HEK293 (cell line): ENCODE measurements around the gene CENPP.

Source experiments
- CTCF ChIA-PET: fragments of 350-600 bp; formaldehyde crosslinking; extraction: SDS; loops from one replicate; lab custom pipeline; 2021; ENCODE audit warnings: antibody characterized with exemption; lab: Yijun Ruan, JAX
- POLR2A ChIA-PET: fragments of 300-600 bp; formaldehyde crosslinking; extraction: SDS; loops from one replicate; lab custom pipeline; 2020; ENCODE audit warnings: antibody characterized with exemption, inconsistent platforms; lab: Yijun Ruan, JAX
- H3K27ac ChIP-seq: fragments of 200-500 bp; sonication (Bioruptor generic); 2 replicates; pipeline ENCODE4 v1.5.1; 2014; ENCODE audit warnings: low read depth, low read length, control low read depth, inconsistent platforms; ENCODE audit errors: extremely low read depth
- H3K36me3 ChIP-seq, 2 experiments: fragments of 200-500 bp in 1 of 2; sonication (Bioruptor generic) in 1 of 2; 1 replicate in 1 of 2; 2 replicates in 1 of 2; pipeline ENCODE4 v1.5.1; 2014 to 2017; ENCODE audit warnings: inconsistent platforms in 2 of 2, low read length in 2 of 2; ENCODE audit not compliant: control insufficient read depth in 2 of 2, insufficient read depth in 1 of 2
- H3K4me1 ChIP-seq: fragments of 200-500 bp; sonication (Bioruptor generic); 2 replicates; pipeline ENCODE4 v1.5.1; 2014; ENCODE audit warnings: mild to moderate bottlenecking, low read length, inconsistent platforms; ENCODE audit not compliant: control insufficient read depth, insufficient read depth
- H3K4me3 ChIP-seq: 2 replicates; pipeline ENCODE4 v1.5.1; 2011; ENCODE audit warnings: low read depth, mild to moderate bottlenecking, control low read depth, low read length, moderate library complexity
- H3K9me3 ChIP-seq: fragments of 200-500 bp; sonication (Bioruptor generic); 2 replicates; pipeline ENCODE4 v1.5.1; 2014; ENCODE audit warnings: low read depth, low read length, inconsistent platforms; ENCODE audit not compliant: control insufficient read depth, insufficient read depth
- BCL11B ChIP-seq: fragments of 450-650 bp; formaldehyde crosslinking; IDR thresholded peaks from 2 replicates; pipeline ENCODE4 v1.5.1; 2016; ENCODE audit warnings: low read depth, missing biosample characterization, missing genetic modification characterization
- INSM2 ChIP-seq: fragments of 450-650 bp; formaldehyde crosslinking; IDR thresholded peaks from 2 replicates; pipeline ENCODE4 v1.5.1; 2016; ENCODE audit warnings: missing biosample characterization, missing genetic modification characterization
- KLF9 ChIP-seq: fragments of 450-650 bp; formaldehyde crosslinking; IDR thresholded peaks from 2 replicates; pipeline ENCODE4 v1.5.1; 2016; ENCODE audit warnings: missing biosample characterization, missing genetic modification characterization, low read depth
- SP2 ChIP-seq: fragments of 450-650 bp; formaldehyde crosslinking; IDR thresholded peaks from 2 replicates; pipeline ENCODE4 v1.5.1; 2016; ENCODE audit warnings: missing biosample characterization, missing genetic modification characterization
- SP3 ChIP-seq: fragments of 450-650 bp; formaldehyde crosslinking; IDR thresholded peaks from 2 replicates; pipeline ENCODE4 v1.5.1; 2016; ENCODE audit warnings: missing biosample characterization, missing genetic modification characterization
- ZFP41 ChIP-seq: fragments of 450-650 bp; formaldehyde crosslinking; IDR thresholded peaks from 2 replicates; pipeline ENCODE4 v1.5.1; 2016; ENCODE audit warnings: missing biosample characterization, missing genetic modification characterization, borderline replicate concordance
- ZIC2 ChIP-seq: fragments of 450-650 bp; formaldehyde crosslinking; IDR thresholded peaks from 2 replicates; pipeline ENCODE4 v1.5.1; 2016; ENCODE audit warnings: missing biosample characterization, missing genetic modification characterization
- ZNF10 ChIP-seq: fragments of 450-650 bp; formaldehyde crosslinking; IDR thresholded peaks from 2 replicates; pipeline ENCODE4 v1.5.1; 2017; ENCODE audit warnings: missing biosample characterization, missing genetic modification characterization
- ZNF138 ChIP-seq: fragments of 450-650 bp; formaldehyde crosslinking; IDR thresholded peaks from 2 replicates; pipeline ENCODE4 v1.5.1; 2016; ENCODE audit warnings: missing biosample characterization, missing genetic modification characterization, borderline replicate concordance
- ZNF23 ChIP-seq: fragments of 450-650 bp; formaldehyde crosslinking; IDR thresholded peaks from 2 replicates; pipeline ENCODE4 v1.5.1; 2016; ENCODE audit warnings: missing biosample characterization, missing genetic modification characterization, borderline replicate concordance
- ZNF280D ChIP-seq: fragments of 450-650 bp; formaldehyde crosslinking; IDR thresholded peaks from 2 replicates; pipeline ENCODE4 v1.5.1; 2016; ENCODE audit warnings: missing biosample characterization, missing genetic modification characterization
- ZNF292 ChIP-seq: fragments of 450-650 bp; formaldehyde crosslinking; IDR thresholded peaks from 2 replicates; pipeline ENCODE4 v1.5.1; 2016; ENCODE audit warnings: low read depth, missing biosample characterization, missing genetic modification characterization, borderline replicate concordance
- ZNF510 ChIP-seq: fragments of 450-650 bp; formaldehyde crosslinking; IDR thresholded peaks from 2 replicates; pipeline ENCODE4 v1.5.1; 2018; ENCODE audit warnings: mild to moderate bottlenecking, missing genetic modification characterization, missing biosample characterization; ENCODE audit not compliant: insufficient replicate concordance
- ZNF513 ChIP-seq: fragments of 450-650 bp; IDR thresholded peaks from 2 replicates; pipeline ENCODE4 v1.5.1; 2018; ENCODE audit warnings: missing biosample characterization, missing genetic modification characterization
- ZNF639 ChIP-seq: fragments of 450-650 bp; formaldehyde crosslinking; IDR thresholded peaks from 2 replicates; pipeline ENCODE4 v1.5.1; 2016; ENCODE audit warnings: missing biosample characterization, missing genetic modification characterization
- ZNF664 ChIP-seq: fragments of 450-650 bp; formaldehyde crosslinking; IDR thresholded peaks from 2 replicates; pipeline ENCODE4 v1.5.1; 2016; ENCODE audit warnings: missing biosample characterization, missing genetic modification characterization
- ZNF768 ChIP-seq: fragments of 450-650 bp; formaldehyde crosslinking; IDR thresholded peaks from 2 replicates; pipeline ENCODE4 v1.5.1; 2018; ENCODE audit warnings: missing biosample characterization, mild to moderate bottlenecking, missing genetic modification characterization
- ZNF791 ChIP-seq: fragments of 450-650 bp; formaldehyde crosslinking; IDR thresholded peaks from 2 replicates; pipeline ENCODE4 v1.5.1; 2016; ENCODE audit warnings: missing biosample characterization, missing genetic modification characterization
- TF ChIP-seq, protein P1 (sequence below): fragments of 450-650 bp; formaldehyde crosslinking; IDR thresholded peaks from 2 replicates; pipeline ENCODE4 v1.5.1; 2017; ENCODE audit warnings: missing biosample characterization, missing genetic modification characterization
- TF ChIP-seq, protein P2 (sequence below): fragments of 450-650 bp; formaldehyde crosslinking; IDR thresholded peaks from 2 replicates; pipeline ENCODE4 v1.5.1; 2017; ENCODE audit warnings: missing biosample characterization, missing genetic modification characterization

CENPP gene

GRCh38 chr9:92550765-92551164 lies 225.0 kb downstream of the CENPP start:
- no peaks in the 10 kb centered on the region for H3K36me3 ChIP-seq
- H3K9me3 ChIP-seq: no peaks in the 10 kb centered on the region
- no peaks in the 10 kb centered on the region for H3K4me1 ChIP-seq
- ChIA-PET CTCF (no interaction called here), POLR2A (no interaction called here)
- TF ChIP-seq ZNF292 (tag by site-specific recombination) (no peak), KLF9 (tag by site-specific recombination) (no peak), ZNF768 (tag by site-specific recombination) (no peak), ZNF513 (tag by site-specific recombination) (no peak), ZNF10 (tag by site-specific recombination) (no peak), ZNF138 (tag by site-specific recombination) (no peak), ZFP41 (tag by site-specific recombination) (no peak), INSM2 (tag by site-specific recombination) (no peak), SP2 (no peak), SP3 (tag by site-specific recombination) (no peak), ZNF23 (tag by site-specific recombination) (no peak), ZIC2 (no peak), ZNF791 (tag by site-specific recombination) (no peak), ZNF639 (tag by site-specific recombination) (no peak)
- TF ChIP-seq, protein P1, sequence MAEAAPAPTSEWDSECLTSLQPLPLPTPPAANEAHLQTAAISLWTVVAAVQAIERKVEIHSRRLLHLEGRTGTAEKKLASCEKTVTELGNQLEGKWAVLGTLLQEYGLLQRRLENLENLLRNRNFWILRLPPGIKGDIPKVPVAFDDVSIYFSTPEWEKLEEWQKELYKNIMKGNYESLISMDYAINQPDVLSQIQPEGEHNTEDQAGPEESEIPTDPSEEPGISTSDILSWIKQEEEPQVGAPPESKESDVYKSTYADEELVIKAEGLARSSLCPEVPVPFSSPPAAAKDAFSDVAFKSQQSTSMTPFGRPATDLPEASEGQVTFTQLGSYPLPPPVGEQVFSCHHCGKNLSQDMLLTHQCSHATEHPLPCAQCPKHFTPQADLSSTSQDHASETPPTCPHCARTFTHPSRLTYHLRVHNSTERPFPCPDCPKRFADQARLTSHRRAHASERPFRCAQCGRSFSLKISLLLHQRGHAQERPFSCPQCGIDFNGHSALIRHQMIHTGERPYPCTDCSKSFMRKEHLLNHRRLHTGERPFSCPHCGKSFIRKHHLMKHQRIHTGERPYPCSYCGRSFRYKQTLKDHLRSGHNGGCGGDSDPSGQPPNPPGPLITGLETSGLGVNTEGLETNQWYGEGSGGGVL (tag by site-specific recombination): no peak
- H3K4me3 ChIP-seq: no peak overlapping the region
- H3K27ac ChIP-seq: no peak overlapping the region

DNA sequence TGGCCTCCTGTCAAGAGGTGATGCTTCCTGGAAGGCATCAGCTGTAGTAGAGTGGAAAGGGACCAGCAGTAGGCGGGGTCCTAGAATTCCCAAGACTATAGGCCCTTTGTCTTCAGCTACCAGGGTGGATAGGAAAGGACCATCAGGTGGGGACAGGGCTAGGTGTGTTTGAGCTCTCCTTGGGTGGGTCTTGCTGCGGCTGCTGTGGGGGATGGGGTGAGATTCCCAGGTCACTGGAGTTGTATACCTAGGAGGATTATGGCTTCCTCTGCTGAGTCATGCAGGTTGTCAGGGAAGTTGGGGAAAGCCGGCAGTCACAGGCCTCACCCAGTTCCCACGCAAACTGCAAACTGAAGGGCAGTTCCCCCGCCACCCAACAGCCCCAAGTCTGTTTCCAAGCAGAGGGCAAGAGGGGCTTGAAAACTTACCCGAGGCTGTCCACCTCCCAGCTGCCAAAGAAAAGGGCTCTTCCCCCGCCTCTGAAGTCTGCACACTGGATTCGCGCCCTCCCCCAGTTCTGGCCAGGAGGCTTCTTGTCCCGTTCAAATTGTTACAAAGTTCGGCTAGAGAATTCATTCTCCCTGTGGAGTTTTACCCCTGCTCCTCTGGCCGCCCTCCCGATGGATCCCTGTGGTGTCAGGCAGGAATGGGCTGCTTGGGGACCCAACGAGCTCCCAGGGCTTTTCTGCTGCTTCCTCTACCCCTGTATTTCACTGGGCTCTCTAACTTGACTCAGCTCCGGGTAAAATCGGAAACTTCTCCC lies 233.0 kb downstream of the CENPP start:
- CTCF ChIA-PET: no interaction called here
- TF ChIP-seq, protein P2, sequence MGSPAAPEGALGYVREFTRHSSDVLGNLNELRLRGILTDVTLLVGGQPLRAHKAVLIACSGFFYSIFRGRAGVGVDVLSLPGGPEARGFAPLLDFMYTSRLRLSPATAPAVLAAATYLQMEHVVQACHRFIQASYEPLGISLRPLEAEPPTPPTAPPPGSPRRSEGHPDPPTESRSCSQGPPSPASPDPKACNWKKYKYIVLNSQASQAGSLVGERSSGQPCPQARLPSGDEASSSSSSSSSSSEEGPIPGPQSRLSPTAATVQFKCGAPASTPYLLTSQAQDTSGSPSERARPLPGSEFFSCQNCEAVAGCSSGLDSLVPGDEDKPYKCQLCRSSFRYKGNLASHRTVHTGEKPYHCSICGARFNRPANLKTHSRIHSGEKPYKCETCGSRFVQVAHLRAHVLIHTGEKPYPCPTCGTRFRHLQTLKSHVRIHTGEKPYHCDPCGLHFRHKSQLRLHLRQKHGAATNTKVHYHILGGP: no peak
- no peak for TF ChIP-seq ZNF664 (tag by site-specific recombination)
- no peak for TF ChIP-seq ZNF280D (tag by site-specific recombination)
- no peak for TF ChIP-seq ZNF639 (tag by site-specific recombination)
- no peak for TF ChIP-seq ZNF510 (tag by site-specific recombination)
- TF ChIP-seq BCL11B (tag by site-specific recombination): no peak

More for the DNA sequence above, 233.0 kb downstream of the CENPP start:
- Histone ChIP-seq H3K4me3 (no peak overlapping the region), H3K4me1 (peaks cover 15% of the 10 kb centered on the region), H3K36me3 (no peaks in the 10 kb centered on the region), H3K27ac (no peak overlapping the region), H3K9me3 (no peaks in the 10 kb centered on the region)
- POLR2A ChIA-PET: no interaction called here
